ENCODE measurements around the gene MAPK7. TPM values are rescaled to one million over a fixed set of nuclear protein-coding genes. Genes with fewer than 3 reads are reported as not detected.

The MAPK7 gene
- total RNA-seq, 3 donors from 2014 or later: 21.4 to 39.0 (median 22.7) TPM

DNA sequence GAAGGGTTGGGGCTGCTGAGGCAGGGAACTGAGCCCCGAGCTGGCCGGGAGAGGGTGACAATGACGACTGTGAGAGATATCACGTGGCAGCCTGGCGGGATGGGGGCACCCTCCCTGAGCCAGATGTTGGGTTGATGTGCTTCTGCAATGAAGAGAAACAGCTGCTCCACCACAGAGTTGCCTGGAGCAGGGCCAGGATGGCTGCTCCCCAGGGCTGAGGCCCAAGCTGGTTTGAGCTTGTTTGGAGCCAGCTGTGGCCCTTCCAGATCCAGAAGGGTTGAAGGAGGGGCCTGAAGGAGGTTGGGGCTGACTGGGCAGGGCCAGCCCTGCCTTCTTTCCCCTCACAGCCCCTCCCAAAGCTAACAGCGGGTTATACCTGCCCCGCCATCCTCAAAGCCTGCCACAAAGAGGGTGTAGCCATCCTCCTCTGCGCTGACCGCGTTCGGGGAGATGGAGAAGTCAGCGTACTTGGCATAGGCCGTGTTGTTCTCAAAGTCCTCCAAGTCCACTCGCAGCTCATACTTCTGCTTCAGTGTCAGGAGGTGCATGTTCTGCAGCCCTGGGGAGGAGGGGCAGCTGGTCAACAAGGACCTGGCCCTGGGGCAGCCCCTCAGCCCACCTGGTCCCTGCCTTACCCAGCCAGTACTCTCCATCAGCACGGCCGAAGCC, 6.6 kb downstream of the MAPK7 start:
- peak overlapping the region; percentile 0 to 46 (median 20) for H3K4me3 ChIP-seq

DNA sequence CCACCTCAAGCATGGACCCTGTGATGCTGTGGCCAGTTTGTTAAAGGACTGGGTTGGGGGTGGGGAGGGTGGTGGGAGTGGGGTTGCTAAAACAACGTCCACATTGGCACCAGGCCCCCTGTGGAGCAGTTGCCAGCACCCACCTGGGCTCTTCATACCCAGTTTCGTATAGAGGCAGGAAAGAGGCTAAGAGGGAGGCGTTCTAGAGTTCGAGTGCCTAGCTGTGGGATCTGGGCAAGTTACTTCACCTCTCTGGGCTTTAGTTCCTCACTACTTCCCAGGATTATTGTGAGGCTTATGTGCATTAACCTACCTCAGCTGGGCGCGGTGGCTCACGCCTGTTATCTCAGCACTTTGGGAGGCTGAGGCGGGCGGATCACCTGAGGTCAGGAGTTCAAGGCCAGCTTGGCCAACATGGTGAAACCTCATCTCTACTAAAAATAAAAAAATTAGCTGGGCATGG, 7.3 kb downstream of the MAPK7 start:
- peak overlapping the region; percentile 90 to 98 for H3K27ac ChIP-seq

More for the DNA sequence above, 6.6 kb downstream of the MAPK7 start:
- no peaks in the 10 kb centered on the region for H3K27me3 ChIP-seq
- H3K36me3 ChIP-seq: peaks cover 7% of the 10 kb centered on the region
- H3K27ac ChIP-seq: peak overlapping the region; percentile 90 to 98
- no peaks in the 10 kb centered on the region for H3K9me3 ChIP-seq
- intact Hi-C loops (cut with DNase I; ENCODE audit: low total_unique reads): no loop called here
- TF ChIP-seq POLR2AphosphoS5 (IDR thresholded peaks at IDR 0.05) (peak; percentile 59 to 76 (median 64)), POLR2A (IDR thresholded peaks at IDR 0.05) (no peak)
- TF ChIP-seq, protein P1, sequence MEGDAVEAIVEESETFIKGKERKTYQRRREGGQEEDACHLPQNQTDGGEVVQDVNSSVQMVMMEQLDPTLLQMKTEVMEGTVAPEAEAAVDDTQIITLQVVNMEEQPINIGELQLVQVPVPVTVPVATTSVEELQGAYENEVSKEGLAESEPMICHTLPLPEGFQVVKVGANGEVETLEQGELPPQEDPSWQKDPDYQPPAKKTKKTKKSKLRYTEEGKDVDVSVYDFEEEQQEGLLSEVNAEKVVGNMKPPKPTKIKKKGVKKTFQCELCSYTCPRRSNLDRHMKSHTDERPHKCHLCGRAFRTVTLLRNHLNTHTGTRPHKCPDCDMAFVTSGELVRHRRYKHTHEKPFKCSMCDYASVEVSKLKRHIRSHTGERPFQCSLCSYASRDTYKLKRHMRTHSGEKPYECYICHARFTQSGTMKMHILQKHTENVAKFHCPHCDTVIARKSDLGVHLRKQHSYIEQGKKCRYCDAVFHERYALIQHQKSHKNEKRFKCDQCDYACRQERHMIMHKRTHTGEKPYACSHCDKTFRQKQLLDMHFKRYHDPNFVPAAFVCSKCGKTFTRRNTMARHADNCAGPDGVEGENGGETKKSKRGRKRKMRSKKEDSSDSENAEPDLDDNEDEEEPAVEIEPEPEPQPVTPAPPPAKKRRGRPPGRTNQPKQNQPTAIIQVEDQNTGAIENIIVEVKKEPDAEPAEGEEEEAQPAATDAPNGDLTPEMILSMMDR (IDR thresholded peaks at IDR 0.05): no peak
- DNase-seq (ENCODE audit: low spot score in 2 of 2): peak in 1 of 2 donors; percentile 89
- peaks cover 17 to 36% of the 10 kb centered on the region in 2 donors for H3K4me1 ChIP-seq

DNA sequence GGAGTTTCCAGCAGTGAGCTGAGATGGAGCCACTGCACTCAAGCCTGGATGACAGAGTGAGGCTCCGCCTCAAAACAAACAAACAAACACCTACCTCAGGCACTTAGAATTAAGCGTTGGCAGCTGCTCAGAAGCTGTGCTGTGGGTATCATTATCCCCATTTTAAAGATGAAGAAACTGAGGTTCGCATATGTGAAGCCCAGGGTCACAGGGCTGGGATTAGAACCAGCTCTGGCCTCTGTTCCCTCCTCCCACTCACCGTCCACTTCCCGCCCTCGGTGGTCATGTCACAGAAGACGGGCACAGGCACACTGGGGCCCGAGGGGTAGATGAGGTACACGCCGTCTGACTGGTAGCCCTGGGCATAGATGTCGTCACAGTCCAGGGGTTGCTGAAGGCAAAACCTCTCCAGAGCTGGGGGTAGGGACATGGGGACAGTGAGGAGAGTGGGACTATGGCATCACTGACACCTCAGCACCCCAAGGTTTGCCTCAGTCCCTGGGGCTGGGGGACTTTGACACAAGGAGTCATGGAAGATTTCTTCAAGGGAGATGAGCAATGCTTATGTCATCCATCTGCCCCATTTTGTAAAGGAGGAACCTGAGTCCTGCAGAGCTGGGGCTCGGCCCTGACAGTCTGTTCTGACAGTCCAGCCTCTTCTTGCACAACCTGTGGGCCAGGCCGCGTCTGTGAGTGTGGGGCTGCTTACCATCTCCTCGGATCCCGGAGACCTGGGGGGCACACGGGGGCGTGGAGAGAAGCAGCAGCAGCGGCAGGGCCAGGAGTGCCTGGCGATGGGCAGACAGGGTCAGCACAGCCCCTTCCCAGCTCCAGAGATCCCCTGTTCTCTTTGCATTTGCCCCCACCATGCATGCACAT, 8.0 kb downstream of the MAPK7 start:
- Histone ChIP-seq H3K27ac (peak overlapping the region; percentile 90 to 98), H3K4me3 (peak overlapping the region; percentile 26 to 47 (median 29)), H3K4me1 (peaks cover 17 to 36% of the 10 kb centered on the region in 2 donors), H3K27me3 (no peaks in the 10 kb centered on the region), H3K9me3 (no peaks in the 10 kb centered on the region), H3K36me3 (no peaks in the 10 kb centered on the region)
- intact Hi-C loops (cut with DNase I; ENCODE audit: low total_unique reads): no loop called here
- TF ChIP-seq, protein P1 (IDR thresholded peaks at IDR 0.05): no peak
- TF ChIP-seq POLR2AphosphoS5 (IDR thresholded peaks at IDR 0.05) (peak in 2 of 3 donors; percentile 15 to 62), POLR2A (IDR thresholded peaks at IDR 0.05) (no peak)
- no peak for DNase-seq (ENCODE audit: low spot score in 2 of 2)

More for the DNA sequence above, 7.3 kb downstream of the MAPK7 start:
- Histone ChIP-seq H3K27me3 (no peaks in the 10 kb centered on the region), H3K4me3 (peak overlapping the region in 2 of 3 donors; percentile 20 to 47), H3K36me3 (peaks cover 7% of the 10 kb centered on the region), H3K4me1 (peaks cover 17 to 36% of the 10 kb centered on the region in 2 donors), H3K9me3 (no peaks in the 10 kb centered on the region)
- DNase-seq (ENCODE audit: low spot score in 2 of 2): no peak
- TF ChIP-seq POLR2AphosphoS5 (IDR thresholded peaks at IDR 0.05) (no peak), POLR2A (IDR thresholded peaks at IDR 0.05) (no peak)
- TF ChIP-seq, protein P1 (IDR thresholded peaks at IDR 0.05): no peak
- intact Hi-C loops (cut with DNase I; ENCODE audit: low total_unique reads): no loop called here

DNA sequence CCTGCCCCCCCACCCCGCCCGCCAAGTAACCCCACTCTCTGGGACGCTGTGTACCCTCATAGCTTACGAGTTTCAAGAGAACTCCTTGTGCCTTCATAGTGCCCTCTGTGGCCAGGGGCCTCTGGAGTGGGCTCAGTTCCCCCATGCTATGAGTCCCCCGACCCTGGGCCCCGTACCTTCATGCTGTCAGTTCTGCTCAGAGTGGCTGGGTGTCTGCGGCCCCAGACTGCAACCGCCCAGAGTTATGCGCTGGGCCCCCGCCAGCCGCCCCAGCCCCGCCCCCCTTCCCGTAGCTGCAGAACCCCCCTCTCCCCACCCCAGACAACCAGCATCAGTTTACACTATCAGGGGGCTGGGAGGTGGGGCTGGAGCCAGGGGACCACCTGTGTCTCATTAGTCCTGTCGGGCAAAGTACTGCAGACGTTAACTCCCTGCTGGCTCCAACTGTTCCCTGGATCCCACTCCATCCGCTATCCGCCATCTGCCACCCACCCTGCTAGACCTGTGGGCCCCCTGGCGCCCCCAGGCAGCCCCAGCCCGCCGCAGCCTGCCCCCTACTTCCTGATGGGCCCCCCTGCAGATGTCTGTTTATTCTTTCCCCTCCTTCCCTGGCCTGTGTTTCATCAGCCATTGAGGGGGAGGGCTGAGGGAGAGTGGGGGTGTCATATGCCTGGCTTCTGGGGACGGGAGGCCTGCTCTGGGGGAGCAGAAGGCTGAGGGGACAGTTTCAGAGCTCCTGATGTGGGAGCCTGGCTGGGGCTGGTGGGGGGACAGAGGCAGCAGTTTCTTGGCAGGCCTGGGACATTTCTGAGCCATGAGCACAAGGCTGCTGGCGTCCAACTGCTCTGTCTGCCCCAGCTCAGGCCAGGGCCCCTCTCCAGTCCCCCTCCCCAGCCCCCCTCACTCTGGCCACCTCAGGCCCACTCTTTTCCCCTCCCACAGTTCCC, 8.9 kb downstream of the MAPK7 start, which contains the start of gene MFAP4:
MFAP4 (minus strand) TSS at position 217 of the 947 bp plus-strand sequence; CDS start at position 182, 35 bp downstream.
- DNase-seq (ENCODE audit: low spot score in 2 of 2): peak; percentile 67 to 73
- peak within 1 kb of the TSS; percentile 26 to 47 (median 29) for H3K4me3 ChIP-seq
- intact Hi-C loops (cut with DNase I; ENCODE audit: low total_unique reads): no loop called here
- TF ChIP-seq POLR2AphosphoS5 (IDR thresholded peaks at IDR 0.05): peak in 1 of 3 donors; percentile 40
- TF ChIP-seq, protein P1 (IDR thresholded peaks at IDR 0.05): no peak
- peaks cover 17 to 36% of the 10 kb centered on the region in 2 donors for H3K4me1 ChIP-seq
- peak within 1 kb of the TSS; percentile 90 to 98 for H3K27ac ChIP-seq
- H3K9me3 ChIP-seq: no peaks in the 10 kb centered on the region
- H3K36me3 ChIP-seq: no peaks in the 10 kb centered on the region
- H3K27me3 ChIP-seq: no peaks in the 10 kb centered on the region

All from breast epithelium (tissue), 4 donors.